ENCODE results near the gene ARSG.

The ARSG gene

DNA sequence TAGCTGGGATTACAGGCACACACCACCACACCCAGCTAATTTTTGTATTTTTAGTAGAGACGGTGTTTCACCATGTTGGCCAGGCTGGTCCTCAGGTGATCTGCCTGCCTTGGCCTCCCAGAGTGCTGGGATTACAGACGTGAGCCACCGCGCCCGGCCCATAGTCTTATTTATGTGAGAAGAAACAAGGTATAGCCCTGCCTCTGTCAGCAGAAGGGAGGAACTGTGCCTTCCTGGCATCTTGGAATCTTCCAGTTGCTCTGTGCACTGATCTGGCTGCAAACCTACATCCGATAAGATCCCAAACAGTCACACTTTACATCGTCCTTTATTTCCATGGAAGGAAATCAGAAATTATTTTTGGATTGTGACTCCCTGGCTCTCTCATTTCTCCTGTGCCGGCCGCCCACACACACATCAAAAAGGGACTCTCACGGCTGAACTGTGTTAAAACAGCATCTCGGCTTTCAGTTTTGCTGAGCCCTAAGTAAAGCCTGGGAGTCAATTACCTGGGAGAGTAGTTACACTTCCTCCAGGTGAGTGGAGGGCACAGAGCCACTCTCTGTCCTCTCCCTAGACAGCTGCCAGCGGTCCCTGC lies 142.7 kb downstream of the ARSG start:
- TF ChIP-seq, protein P1, sequence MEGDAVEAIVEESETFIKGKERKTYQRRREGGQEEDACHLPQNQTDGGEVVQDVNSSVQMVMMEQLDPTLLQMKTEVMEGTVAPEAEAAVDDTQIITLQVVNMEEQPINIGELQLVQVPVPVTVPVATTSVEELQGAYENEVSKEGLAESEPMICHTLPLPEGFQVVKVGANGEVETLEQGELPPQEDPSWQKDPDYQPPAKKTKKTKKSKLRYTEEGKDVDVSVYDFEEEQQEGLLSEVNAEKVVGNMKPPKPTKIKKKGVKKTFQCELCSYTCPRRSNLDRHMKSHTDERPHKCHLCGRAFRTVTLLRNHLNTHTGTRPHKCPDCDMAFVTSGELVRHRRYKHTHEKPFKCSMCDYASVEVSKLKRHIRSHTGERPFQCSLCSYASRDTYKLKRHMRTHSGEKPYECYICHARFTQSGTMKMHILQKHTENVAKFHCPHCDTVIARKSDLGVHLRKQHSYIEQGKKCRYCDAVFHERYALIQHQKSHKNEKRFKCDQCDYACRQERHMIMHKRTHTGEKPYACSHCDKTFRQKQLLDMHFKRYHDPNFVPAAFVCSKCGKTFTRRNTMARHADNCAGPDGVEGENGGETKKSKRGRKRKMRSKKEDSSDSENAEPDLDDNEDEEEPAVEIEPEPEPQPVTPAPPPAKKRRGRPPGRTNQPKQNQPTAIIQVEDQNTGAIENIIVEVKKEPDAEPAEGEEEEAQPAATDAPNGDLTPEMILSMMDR (conservative IDR thresholded peaks at IDR 0.05): no peak
- no peak overlapping the region for H3K27ac ChIP-seq

DNA sequence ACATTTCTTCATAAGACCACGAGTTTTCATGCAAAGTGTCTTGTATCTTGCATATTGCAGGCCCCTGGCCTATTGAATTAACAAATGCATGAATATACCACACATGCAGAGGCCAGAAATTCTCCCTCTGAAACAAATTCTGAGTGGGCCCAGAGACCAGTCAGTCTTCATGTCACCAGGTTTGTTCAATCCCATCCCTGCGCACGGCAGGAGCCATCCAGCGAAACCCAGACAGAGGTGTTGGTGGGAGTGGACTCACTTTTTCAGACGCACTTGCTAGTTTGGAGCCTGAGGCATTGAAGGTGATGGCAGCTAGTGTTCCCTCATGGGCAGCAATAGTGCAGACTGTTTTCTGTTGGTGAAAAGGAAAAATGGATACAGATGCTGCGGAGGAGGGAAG lies 144.1 kb downstream of the ARSG start:
- TF ChIP-seq, protein P1 (conservative IDR thresholded peaks at IDR 0.05): no peak
- H3K27ac ChIP-seq: no peak overlapping the region

DNA sequence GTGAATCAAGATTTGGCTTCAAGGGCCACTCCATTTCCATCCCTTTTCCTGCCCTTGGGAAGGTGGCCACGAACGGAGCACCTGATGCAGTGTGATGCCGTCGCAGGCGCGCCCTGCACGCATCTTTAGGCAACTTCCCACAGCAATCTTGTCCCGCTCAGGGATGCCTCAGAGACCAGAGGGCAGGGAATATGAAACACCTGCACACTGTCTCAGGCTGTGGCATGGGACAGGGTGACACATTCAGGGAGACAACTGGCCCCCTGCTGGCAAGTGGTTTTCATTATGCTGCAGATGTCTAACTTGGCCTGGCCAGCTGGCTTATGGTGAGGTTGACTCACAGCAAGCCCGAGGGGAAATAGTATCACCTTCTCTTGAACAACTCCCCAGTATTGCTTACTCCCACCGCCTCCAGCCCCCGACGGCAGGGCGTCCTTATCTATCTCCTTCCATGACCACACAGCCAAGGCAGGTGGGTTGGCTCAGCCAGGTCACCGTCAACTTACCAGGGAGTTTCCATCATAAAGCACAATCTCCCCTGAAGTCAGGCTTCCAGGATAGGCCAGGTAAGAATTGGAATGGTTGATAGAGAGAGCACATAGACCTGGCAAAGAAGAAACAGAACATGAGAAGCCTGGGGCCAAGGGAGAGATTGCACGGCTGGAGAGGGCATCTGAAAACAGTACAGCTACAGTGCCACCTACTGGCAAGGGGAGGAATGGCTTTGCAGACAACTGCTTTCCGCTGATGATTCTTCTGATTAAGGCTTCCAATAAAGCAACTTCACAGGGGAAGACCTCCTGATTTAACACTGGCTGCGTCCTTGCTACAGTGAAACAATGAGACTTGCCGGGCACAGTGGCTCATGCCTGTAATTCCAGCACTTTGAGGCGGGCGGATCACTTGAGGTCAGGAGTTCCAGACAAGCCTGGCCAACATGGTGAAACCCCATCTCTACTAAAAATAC lies 144.9 kb downstream of the ARSG start:
- TF ChIP-seq, protein P1 (conservative IDR thresholded peaks at IDR 0.05): peak; percentile 91
- no peak overlapping the region for H3K27ac ChIP-seq

DNA sequence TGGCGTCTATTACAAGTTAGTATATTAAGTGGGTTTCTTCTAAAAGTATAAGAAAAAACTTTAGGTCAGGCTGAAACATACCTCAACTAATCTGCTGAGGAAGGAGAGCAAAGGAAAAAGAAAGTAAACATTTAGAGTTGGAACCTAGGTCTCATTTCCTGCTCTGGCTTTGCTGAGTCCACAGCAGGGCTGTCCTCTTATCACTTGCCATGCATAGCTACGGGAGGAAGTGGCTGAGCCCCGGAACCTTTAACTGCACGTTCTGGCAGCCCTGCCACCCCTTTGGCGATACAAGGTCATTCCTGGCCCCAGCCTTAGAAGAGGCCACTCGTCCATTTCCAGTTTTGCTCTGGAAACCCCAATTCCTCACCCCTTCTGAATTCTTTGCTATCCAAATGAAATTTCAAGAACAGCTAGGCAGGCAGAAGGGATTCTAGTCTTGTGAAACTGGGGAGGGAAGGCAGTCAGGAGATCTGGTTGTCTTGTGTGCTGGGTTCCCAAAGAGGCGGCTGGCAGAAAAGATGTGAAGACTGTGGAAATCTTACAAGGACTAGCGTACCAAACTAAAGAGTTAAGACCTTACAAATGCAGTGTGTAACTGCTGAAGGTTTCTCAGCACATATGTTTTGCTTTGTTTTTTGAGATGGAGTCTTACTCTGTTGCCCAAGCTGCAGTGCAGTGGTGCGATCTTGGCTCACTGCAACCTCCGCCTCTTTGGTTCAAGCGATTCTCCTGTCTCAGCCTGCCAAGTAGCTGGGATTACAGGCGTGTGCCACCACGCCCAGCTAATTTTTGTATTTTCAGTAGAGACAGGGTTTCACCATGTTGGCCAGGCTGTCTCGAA lies 146.9 kb downstream of the ARSG start:
- H3K27ac ChIP-seq: peak overlapping the region; percentile 25
- TF ChIP-seq, protein P1 (conservative IDR thresholded peaks at IDR 0.05): no peak

DNA sequence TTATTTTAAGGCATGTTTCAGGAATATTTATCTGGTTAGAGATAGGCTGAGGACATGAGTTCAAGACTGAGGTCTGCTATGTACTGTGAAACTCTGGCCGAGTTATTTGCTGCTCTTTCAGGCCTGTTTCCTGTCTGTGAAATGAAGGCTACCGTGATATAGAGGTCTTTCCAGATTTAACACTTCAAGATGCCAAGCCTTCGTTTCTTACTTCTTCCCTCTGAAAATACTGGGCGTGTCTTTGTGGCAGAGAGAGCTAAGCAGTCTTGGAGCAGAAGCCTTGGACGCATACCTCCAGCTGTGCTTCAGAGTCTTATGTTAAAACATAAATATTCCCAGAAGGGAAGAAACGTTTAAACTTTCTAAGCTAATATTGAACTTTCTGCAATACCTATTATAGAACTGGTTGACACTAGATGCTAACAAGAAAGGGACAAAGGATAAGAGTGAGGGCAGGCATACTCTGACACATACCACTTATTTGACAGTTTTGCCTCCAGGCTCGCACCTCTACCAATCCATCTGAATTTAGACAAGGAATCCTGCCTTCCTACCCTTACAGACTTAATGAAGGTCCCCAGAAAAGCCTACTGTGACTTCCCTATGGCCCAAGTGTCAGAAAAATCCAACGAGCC lies 148.5 kb downstream of the ARSG start:
- TF ChIP-seq, protein P1 (conservative IDR thresholded peaks at IDR 0.05): no peak
- no peak overlapping the region for H3K27ac ChIP-seq

DNA sequence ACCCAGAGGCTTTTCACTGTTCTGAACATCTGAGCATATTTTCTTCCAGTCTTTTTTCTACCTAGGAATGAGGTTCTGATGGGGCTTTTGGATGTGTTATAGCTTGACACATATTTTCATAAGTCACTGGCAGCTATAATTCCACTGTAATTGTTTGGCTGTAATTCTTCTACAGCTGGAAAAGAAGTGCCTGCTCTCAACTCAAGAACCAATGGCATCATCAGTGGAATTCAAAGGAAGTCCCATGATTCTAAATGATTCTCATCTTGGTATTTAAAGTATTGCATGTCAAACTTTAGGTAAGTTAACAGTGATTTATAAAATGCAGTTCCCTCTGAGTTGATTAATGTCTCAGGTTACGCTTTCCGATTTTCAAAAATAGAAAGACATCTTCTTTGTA lies 149.2 kb downstream of the ARSG start:
- H3K27ac ChIP-seq: no peak overlapping the region
- TF ChIP-seq, protein P1 (conservative IDR thresholded peaks at IDR 0.05): no peak

All from VCaP (cell line).